Suppressor macrophage treated with lipopolysaccharide for 4 hours (primary cell): ENCODE data around the gene ZBTB38.

Experiments
- DNase-seq: peaks from one replicate; pipeline ENCODE4 v3.0.0-alpha.2; 2020

Gene ZBTB38

DNA sequence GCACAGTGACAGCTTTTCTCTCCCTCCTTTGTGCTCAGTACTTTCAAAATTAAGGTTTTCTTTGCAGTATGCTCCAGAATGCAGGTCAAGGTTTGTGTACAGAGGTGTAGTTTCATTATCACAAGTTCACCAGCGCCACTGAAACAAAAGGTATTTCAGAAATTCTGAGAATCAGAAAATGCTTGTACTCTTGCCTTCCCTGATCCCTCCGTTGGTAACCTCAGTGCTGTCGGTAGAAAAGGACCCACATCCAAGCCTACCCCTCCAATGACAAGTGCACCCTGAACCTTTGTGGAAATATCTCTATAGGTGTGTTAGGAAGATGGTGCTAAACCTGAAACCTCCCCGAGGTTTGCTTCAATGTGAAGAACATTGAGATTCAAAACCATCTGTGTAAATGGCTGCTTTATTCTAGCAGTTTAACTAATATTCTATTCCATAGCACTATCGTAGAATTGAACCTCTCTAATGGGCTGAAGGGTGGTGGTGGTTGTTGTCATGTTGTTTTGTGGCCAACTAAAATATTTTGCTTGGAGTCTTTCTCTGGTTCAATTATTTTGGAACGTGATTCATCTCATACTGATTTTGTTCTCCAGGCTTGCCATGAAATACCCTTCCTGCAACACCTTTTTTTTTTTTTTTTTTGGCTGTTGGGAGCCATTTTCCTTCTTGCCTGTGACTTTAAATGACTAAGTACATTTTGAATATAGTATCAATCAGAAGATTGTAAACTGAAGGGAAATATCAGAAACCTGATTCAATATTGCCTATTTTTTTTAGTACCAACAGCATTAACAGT, 20.7 kb downstream of the ZBTB38 start:
- no peak for DNase-seq

DNA sequence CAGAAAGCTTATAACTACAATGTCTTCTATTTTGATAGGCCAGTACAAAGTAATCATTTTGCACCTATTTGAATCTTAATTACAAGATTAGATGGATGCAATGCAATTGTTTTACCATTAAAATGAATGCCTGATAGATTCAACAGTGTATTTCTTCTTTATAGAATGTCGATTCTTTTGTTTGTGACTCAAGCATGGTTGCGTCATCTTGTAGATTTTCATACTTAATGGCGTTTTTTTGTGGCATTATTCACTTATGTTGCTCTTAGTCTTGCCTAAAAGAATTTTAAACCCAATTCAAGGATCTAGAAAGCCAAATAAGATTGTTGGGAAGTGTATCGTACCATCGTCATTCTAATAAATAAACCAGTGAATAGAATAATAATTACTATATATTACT, 21.4 kb downstream of the ZBTB38 start:
- no peak for DNase-seq

DNA sequence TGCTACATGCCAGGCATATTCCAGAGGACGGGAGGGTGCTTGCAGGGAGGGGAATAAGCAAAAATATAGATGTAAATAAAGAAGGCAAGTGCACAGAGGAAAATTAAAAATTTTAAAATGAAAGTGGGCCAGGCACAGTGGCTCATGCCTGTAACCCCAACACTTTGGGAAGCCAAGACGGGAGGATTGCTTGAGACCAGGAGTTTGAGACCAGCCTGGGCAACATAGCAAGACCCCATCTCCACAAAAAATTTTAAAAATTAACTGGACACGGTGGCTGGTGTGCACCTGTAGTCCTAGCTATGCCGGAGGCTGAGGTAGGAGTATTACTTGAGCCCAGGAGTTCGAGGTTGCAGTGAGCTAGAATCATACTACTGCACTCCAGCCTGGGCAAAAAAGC, 22.4 kb downstream of the ZBTB38 start:
- no peak for DNase-seq

DNA sequence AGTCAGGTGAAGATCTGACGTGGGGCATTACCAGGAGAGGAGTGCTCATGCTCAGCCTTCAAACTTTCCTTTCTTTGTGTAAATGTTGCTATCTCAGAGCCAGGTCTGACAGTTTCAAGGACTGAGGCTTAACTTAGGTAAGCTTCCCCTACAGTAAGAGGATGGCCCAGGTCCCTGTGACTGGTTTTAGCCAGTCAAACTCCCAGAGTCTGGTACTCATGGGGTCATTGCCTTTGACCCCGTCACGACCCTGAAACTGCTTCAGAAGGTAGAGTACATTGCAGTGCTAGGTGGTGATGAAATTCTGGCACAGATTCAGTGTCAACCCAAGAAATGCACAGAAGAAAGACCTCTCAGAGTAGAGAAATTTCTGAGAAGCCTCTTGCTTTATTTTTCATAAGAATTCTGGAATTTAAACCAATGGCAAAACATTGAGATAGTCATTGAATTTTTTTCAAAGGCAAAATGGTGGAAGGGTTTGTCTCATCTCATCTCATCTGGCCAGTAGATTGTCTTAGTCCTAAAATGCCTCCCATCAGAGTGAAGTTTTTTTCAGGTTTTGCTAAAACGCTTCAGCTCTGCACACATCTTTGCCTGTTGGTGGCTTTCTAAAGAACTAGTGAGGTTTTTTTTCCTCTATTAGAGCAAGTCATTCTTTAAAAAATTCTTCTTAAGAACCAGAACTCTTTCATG, 23.1 kb downstream of the ZBTB38 start:
- no peak for DNase-seq

DNA sequence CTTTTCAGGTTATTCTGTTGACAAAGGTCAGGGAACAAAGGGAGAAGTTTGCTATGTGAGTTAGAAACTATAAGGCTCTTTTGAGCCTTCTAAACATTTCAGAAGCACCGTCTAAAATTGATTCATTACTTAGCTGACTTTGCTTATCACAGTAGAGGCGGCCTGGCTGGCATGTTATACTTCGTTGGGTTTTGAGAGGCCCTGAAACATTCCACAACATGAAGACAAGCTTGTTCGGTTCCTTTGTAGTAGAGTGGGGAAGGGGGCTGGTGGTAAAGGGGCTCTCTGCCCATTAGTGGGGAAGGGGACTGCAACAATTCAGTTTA, 23.6 kb downstream of the ZBTB38 start:
- DNase-seq = no peak

DNA sequence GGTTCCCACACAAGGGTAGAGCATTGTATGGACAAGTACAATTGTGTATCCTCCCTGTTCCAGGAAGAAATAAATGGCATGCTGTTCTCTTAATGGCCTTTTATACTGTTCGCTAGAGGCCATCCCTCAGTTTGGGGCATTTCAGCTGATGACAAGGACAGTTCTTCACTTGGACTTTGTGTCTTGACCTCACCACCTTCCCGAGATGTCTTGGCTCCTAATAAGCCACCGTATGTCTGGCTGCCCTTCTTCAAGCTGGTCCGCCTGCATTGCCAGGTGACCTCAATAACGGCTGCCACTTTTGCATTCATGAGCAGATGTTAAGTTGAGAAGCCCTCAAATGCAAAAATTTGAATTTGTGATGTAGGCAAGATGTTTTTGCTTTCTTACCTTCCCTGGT, 24.1 kb downstream of the ZBTB38 start:
- DNase-seq = no peak

DNA sequence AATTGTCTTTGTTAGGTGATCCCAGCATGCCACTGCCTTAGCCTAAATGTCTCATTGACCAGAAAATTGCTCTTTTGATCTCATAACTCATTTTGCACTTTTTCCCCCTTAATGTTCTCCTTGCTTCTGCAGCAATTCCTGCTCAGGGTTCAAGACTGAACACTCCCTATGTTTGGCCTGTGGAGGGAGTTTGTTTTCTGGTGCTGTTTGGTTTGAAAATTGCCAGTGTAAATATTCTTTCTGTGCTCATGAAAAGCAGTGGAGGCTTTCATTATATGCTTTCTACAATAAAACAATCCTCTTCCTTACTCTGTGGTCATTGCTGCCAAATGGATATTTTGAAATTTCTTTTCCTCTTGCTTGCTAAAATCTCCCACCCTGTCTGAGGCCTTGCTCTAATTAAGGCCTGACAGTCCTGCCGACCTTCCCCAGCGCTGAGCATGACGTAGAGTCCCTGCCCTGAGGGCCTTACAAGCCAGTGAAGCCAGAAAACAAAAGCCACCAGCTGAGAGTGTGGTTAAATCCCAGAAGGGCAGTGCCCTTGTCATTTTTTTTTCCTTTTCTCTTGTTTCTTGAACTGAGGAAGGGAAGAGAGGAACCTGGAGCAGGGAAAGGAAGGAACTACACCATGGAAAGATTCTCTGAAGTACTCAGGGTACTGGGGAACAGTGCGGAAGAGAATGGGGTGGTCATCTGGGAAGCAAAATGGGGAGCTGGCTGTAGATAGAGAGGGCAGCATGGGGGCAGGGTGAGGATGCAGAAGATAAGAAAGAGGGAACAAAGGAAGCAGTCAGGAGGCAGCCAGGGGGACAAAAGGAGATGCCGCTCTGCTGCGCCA, 24.8 kb downstream of the ZBTB38 start:
- DNase-seq = no peak

DNA sequence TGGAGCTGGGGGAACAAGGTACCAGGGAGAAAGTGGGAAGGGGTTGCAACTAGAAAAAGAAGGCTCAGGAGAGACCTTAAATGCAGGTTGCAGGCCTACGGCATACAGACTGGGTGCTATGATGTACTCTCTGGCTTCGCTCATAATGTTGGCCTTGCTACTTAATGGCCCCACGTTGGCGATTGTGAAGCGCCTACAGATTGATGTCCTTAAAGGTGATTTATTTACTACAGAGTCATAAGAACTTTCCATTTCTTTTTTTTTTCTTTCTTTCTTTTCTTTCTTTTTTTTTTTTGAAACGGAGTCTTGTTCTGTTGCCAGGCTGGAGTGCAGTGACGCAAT, 25.4 kb downstream of the ZBTB38 start:
- DNase-seq = no peak

DNA sequence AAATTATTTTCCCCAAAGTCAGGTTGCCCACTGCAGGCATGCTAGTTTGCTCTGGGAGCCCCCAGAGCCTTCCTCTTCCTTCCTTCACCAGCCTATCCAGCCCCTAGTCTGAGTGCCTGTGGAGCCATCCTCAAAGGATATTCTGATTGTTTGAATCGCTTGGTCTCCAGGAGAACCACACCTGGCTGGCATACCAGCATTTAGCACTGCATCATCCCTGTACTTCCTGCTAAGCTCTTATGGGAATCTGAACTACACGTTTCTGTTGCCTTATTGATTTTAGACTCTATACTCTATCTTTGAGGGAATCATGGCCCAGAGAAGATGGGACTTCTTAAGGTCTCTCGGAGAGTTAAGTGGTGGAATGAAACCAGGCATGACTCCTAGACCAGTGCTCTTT, 26.3 kb downstream of the ZBTB38 start:
- no peak for DNase-seq

DNA sequence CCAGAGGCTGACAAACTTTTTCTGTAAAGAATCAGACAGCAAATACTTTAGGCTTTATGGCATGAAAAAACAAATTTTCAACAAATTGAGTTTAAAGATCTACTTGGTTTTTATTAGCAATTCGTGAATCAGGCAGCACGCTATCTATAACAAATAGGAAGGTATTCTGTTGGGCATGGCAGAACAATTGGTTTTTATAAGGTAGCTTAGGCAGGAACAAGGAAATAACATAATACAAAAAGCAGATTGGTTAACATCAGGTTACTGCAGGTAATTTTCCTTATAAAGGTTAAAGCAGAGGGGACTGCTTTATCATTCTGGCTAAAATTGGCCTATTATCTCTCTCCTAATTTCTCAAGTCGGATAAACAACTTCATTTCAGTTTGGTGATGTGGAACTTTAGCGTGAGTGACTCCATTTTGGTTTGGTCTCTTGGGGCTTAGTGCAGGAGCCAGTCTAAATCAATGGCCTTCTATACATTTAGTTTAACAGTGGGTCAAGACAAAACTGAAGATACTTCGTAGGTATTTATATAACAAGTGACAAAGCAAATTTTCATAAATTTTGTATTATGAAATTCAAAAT, 26.8 kb downstream of the ZBTB38 start:
- DNase-seq = no peak

DNA sequence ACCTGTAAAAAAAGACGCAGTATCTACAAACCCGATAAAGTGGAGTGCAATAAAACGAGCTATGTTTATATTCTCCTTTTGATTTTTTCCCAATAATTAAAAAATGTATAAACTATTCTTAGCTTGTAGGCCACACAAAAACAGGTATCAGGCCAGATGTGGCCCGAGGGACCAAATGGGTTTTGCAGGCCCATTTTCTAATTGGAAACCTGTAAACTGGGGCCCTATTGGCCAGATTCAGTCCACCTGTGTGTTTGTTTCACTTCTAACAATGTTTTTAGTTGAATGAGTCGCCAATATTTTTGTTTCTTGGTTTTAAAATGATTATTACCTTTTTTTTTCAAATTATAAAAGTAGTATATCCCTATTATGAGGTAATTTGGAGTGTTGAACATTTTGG, 29.7 kb downstream of the ZBTB38 start:
- no peak for DNase-seq

DNA sequence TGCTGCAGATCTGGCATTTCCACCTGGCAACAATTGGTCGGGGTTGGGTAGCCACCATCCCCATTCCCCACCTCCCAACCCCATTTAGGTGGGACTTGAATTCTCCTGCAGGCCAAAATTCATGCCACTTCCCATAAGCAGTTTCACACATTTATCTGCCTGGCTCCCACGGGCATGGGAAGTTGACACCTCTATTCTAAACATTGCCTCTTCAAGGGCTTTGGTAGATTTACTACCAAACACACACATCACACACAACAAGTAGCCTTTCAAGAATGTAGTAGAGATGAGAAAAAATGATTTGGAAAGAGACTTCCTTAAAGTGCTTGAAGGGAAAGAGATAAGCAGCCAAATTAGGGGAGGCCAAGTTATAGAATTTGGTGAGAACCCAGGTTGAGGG, 30.9 kb downstream of the ZBTB38 start:
- no peak for DNase-seq

DNA sequence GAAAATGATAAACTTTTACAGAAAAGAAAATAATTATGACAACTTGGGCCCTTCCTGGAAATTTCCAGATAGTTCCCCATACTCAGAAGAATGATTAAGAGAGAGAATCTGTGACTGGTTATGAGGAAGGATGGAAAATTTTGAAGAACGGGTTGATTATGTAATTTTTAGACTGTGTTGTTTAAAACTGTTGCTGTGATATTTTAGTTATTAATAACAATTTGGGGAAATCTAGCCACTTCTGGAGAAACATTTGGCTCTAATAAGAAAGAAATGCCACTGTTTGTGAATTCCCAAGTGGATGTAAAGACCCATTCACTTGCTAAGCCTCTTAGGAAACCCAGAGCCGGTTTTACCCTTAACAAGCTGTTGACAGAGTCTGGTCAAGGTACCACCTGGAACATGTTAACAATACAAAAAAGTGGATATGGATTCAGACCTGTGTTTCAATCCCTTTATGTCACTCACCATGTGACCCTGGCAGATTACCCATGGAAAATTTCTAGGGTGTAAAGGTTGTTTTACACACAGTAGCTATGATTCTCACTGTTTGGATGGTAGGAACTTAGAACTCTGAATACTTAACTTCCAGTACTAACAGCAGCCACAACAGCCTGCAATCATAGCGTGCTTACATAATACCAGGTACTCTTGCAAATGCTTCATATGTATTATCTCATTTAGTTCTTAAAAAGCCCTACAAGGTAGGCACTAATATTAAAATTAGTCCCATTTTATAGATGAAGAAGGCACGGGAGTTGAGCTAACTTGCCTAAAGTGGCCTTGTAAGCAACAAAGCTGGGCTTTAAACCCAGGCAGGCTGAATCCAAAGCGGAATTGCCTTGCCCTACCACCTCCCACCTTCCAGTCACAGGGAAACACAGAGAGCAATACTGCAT, 32.0 kb downstream of the ZBTB38 start:
- DNase-seq = peak; percentile 81

DNA sequence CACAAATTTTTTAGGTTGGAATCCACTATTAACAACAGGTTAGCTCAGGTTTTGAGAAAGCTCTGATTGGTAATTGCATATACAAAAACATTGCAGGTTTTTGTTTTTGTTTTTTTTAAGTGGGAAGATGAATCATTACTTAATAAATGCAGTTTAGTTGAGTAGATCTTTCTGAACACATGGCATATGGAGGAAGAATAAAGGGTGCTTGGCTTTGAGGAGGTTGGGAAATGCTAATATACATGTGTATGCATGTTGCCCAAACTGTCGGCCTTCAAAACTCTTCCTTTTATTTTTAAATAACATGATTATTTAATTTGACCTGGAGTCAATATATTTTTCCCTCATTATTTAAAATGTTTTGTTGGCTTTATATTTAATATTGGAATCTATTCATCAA, 32.8 kb downstream of the ZBTB38 start:
- DNase-seq = no peak

DNA sequence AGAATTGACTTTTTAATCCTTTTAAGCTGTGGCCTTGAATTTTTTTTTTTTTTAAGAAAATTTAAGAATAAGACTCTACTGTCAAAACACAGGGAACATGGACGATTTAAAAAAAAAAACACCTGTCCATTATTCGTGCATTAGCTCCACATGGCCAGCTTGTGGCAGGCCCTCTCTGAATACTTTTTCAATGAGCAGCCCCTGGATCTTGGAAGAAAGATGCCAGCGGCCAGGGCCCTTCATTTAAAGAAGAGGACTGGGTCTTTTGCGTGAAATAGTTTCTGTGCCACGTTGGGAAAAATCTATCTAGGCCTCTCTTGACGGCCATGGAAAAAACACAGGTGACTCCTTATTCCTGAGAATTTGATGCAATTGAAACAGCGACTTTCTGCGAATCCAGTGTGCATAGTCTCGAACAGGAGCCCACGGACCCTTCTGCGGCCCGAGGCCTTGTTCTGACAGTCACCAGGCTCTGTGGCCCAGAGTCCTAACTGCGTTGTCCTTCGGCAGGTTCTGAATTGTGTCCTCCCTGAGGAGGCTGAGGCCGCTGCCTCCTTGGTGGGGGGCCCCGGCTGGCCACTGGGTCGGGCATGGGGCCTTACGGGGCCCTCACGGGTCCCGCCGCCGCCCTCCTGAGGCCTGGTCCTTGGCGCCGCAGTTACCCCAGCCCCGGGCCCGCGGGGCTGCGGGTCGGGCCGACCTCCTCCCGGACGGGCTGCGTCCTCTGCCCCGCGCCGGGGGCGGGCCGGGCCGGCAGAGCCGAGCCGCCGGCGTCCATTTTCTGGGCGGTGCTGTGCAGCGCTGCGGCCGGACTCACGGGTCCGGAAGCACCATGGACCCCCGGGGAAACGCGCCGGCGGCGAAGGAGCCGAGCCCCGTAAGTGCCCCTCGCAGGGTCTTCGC, 33.5 kb downstream of the ZBTB38 start:
- peak; percentile 70 for DNase-seq

DNA sequence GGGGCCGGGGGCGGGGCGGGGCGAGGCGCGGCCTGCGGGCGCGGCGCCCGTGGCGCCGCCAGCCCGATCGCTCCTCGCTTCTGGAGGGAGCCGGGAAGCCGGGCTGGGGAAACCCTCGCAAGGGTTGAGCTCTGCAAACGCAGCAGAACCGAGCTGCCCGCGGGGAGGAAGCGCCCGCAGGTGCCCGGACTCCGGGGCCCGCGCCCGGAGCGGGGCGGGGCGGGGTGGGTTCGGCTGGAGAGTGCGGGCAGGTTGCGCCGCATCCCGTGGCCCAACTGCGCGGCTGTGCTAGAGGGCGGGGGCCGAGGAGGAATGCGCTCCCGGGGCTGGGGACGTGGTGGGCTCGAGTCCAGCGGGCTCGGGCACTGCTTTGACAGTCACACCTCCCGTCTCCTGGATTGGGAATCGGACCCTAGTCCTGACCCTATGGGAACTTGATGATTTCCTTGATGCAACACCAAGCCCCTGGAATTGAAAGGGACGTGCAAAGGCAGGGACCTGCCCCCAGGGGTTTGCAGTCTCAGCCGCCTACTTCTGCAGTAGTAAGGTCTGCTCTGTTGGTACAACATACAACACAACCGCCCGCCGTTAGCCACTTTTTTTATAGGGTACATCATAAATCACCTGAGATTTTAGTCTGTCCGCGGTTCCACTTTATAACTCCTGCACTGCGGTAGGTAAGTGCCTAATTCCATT, 34.3 kb downstream of the ZBTB38 start:
- DNase-seq = peak; percentile 46

DNA sequence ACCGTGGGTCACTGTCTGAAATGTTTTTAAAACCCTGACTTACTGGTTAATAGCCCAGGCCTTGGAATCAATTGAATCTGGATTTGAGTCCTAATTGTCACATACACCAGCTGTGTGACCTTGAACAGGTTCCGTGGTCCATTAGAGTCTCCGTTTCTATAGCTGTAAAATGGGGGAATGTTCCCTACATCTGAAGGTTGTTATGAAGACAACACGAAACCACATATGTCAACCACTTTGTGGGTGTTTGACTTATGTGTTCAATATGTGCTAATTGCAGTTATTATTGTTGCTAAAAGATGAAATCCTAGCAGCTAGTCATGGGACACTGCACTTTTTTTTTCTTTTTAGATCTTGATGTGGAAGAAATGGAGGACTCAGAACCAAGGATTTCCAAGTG, 35.3 kb downstream of the ZBTB38 start:
- no peak for DNase-seq

DNA sequence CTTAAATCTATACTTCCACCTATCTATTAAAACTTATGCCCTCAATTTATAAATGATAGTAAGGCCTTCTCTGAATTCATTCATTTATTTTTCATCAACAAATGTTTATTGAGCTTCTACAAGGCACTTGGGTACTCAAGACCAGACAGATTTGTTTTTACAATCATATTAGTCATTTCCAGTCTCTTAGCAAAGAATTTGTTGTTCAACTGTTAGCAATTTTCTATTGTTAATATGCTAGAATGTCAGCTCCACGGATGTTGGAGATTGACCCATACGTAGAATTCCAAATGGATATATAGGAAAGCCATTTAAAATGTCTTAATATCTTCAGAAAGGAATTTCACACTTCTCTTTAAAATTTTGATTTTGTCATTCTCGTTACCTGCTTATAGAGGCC, 36.7 kb downstream of the ZBTB38 start:
- no peak for DNase-seq

DNA sequence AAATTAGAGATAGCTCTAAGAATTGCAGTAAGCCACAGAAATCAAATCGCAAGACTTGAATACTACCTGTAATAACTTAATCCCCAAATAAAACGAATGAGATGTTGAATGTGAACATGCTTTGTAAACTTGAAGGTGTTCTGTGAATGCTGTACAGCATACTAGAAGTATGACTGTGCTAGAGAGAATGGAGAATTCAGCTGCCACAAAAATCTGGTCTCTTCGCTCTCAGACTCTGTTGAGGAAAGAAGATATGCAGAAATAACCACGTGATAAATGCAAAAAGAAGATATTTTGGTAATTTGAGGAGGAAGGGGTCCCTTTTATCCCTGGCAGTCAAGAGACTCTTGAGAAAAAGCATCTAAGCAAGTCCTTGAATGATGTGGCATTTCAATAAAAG, 37.3 kb downstream of the ZBTB38 start:
- no peak for DNase-seq

DNA sequence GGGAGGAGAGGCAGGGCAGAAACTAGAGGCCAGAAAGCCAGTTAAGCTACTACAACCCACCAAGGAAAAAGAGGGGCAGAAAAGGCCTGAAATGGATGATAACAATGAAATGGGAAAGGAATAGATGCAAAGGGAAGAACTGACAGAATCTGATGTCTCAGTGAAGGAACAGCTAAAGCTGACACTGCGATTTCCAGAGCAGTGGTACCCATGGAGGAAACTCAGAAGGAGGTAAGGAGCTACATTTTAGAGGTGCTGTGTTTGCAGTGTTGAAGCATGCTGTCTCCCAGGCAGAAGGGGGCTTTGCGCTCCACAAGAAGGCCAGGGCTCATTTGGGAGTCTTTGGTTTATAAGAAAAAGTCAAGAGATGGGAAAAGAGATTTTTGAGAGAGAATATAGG, 38.0 kb downstream of the ZBTB38 start:
- no peak for DNase-seq

DNA sequence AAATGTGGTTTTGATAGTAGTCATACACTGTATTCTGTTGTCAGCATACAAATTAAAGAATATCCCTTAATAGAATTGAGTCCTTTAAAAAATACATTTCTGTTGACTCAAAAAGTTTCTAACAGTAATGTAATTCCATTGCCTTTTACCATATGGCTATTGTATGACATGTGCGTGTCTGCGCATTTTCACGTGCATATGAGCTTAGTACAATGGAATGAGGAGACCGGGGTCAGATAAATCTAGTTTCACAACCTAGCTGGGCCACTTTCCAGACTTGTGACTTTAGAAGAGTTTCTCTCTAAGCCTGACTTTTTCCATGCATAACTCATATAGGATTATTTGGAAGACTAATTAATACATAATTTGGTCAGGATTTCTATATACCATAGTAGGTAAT, 38.7 kb downstream of the ZBTB38 start:
- no peak for DNase-seq
